H9 (cell line): ENCODE measurements around the gene PPP1CC. TPM values are rescaled to one million over a fixed set of nuclear protein-coding genes. Genes with fewer than 3 reads are reported as not detected.

Experiments
- DNase-seq: peaks from one replicate; pipeline ENCODE4 v3.0.0-alpha.2; 2017
- H2AFZ ChIP-seq: one replicate; pipeline ENCODE4 v1.6.1; 2013; ENCODE audit warnings: mild to moderate bottlenecking, low read length, control low read depth, moderate library complexity
- H2AK5ac ChIP-seq: 2 replicates; pipeline ENCODE4 v1.6.1; 2013; ENCODE audit warnings: low read length, control low read depth, mixed read lengths; ENCODE audit not compliant: insufficient read length
- H2BK120ac ChIP-seq: one replicate; pipeline ENCODE4 v1.6.1; 2013; ENCODE audit warnings: low read depth, mild to moderate bottlenecking, low read length, control low read depth, inconsistent platforms; ENCODE audit not compliant: poor library complexity, severe bottlenecking
- H2BK12ac ChIP-seq: 2 replicates; pipeline ENCODE4 v1.6.1; 2013; ENCODE audit warnings: low read length, control low read depth, mixed read lengths, low read depth; ENCODE audit not compliant: insufficient read length
- H2BK15ac ChIP-seq: 2 replicates; pipeline ENCODE4 v1.6.1; 2013; ENCODE audit warnings: low read depth, low read length, control low read depth
- H2BK20ac ChIP-seq: one replicate; pipeline ENCODE4 v1.6.1; 2013; ENCODE audit warnings: low read depth, mild to moderate bottlenecking, low read length, control low read depth, inconsistent platforms; ENCODE audit not compliant: poor library complexity, severe bottlenecking
- H2BK5ac ChIP-seq: 2 replicates; pipeline ENCODE4 v1.6.1; 2013; ENCODE audit warnings: low read length, control low read depth, mixed read lengths; ENCODE audit not compliant: insufficient read length
- H3K14ac ChIP-seq: 2 replicates; pipeline ENCODE4 v1.6.1; 2013; ENCODE audit warnings: low read length, control low read depth; ENCODE audit not compliant: insufficient read depth
- H3K18ac ChIP-seq: 2 replicates; pipeline ENCODE4 v1.6.1; 2013; ENCODE audit warnings: low read depth, mild to moderate bottlenecking, mixed read lengths, low read length, control low read depth; ENCODE audit not compliant: insufficient read length
- H3K23ac ChIP-seq: 2 replicates; pipeline ENCODE4 v1.6.1; 2013; ENCODE audit warnings: low read length, control low read depth, mixed read lengths, low read depth; ENCODE audit not compliant: insufficient read length
- H3K23me2 ChIP-seq: 2 replicates; pipeline ENCODE4 v1.6.1; 2013; ENCODE audit warnings: low read depth, mild to moderate bottlenecking, mixed read lengths, low read length, control low read depth; ENCODE audit not compliant: insufficient read length, poor library complexity, severe bottlenecking
- H3K27ac ChIP-seq: 2 replicates; pipeline ENCODE4 v1.5.1; 2013; ENCODE audit warnings: low read length, control low read depth, mixed read lengths, low read depth; ENCODE audit not compliant: insufficient read length
- H3K27me3 ChIP-seq: 2 replicates; pipeline ENCODE4 v1.6.1; 2013; ENCODE audit warnings: low read length, control low read depth, inconsistent platforms; ENCODE audit not compliant: insufficient read depth
- H3K4ac ChIP-seq: 2 replicates; pipeline ENCODE4 v1.6.1; 2013; ENCODE audit warnings: low read depth, mild to moderate bottlenecking, control low read depth, inconsistent platforms, low read length, moderate library complexity
- H3K4me1 ChIP-seq: 2 replicates; pipeline ENCODE4 v1.6.1; 2013; ENCODE audit warnings: low read length, control low read depth, inconsistent platforms; ENCODE audit not compliant: insufficient read depth
- H3K4me2 ChIP-seq: 2 replicates; pipeline ENCODE4 v1.6.1; 2013; ENCODE audit warnings: low read length, control low read depth, mixed read lengths; ENCODE audit not compliant: insufficient read length, insufficient read depth
- H3K56ac ChIP-seq: 2 replicates; pipeline ENCODE4 v1.6.1; 2013; ENCODE audit warnings: low read depth, mild to moderate bottlenecking, mixed read lengths, low read length, control low read depth; ENCODE audit not compliant: insufficient read length
- H3K79me1 ChIP-seq: 2 replicates; pipeline ENCODE4 v1.6.1; 2013; ENCODE audit warnings: low read depth, mild to moderate bottlenecking, moderate library complexity, low read length, control low read depth, inconsistent platforms; ENCODE audit not compliant: insufficient read depth, poor library complexity, severe bottlenecking
- H3K79me2 ChIP-seq: 2 replicates; pipeline ENCODE4 v1.6.1; 2013; ENCODE audit warnings: low read length, control low read depth, inconsistent platforms; ENCODE audit not compliant: insufficient read depth
- H3K9ac ChIP-seq: 2 replicates; pipeline ENCODE4 v1.6.1; 2013; ENCODE audit warnings: low read length, control low read depth, mixed read lengths; ENCODE audit not compliant: insufficient read length; ENCODE audit errors: extremely low read depth
- H3K9me3 ChIP-seq: one replicate; pipeline ENCODE4 v1.6.1; 2013; ENCODE audit warnings: low read depth, low read length, inconsistent platforms; ENCODE audit not compliant: control insufficient read depth
- H3T11ph ChIP-seq: one replicate; pipeline ENCODE4 v1.6.1; 2013; ENCODE audit warnings: mild to moderate bottlenecking, low read length, control low read depth, inconsistent platforms
- H4K20me1 ChIP-seq: one replicate; pipeline ENCODE4 v1.6.1; 2013; ENCODE audit not compliant: control insufficient read depth, insufficient read length, insufficient read depth
- H4K5ac ChIP-seq: 2 replicates; pipeline ENCODE4 v1.6.1; 2013; ENCODE audit warnings: low read depth, mild to moderate bottlenecking, mixed read lengths, low read length, control low read depth; ENCODE audit not compliant: insufficient read length
- H4K8ac ChIP-seq: replicated peaks from 2 replicates; pipeline ENCODE4 v1.6.1; 2013; ENCODE audit warnings: low read length, control low read depth, mixed read lengths, low read depth; ENCODE audit not compliant: insufficient read length
- H4K91ac ChIP-seq: 2 replicates; pipeline ENCODE4 v1.6.1; 2013; ENCODE audit warnings: low read depth, mild to moderate bottlenecking, moderate library complexity, mixed read lengths, low read length, control low read depth; ENCODE audit not compliant: insufficient read length
- H3K27ac Mint-ChIP-seq, 3 experiments: 2 replicates in 2 of 3; 3 replicates in 1 of 3; pipeline ENCODE4 v1.8.0; 2020 to 2021; ENCODE audit warnings: mixed read lengths in 3 of 3, mild to moderate bottlenecking in 1 of 3, moderate library complexity in 1 of 3
- H3K27me3 Mint-ChIP-seq: 2 replicates; pipeline ENCODE4 v1.8.0; 2021; ENCODE audit warnings: low read depth, mild to moderate bottlenecking, moderate library complexity, mixed read lengths
- H3K36me3 Mint-ChIP-seq, 3 experiments: 2 replicates in 2 of 3; 3 replicates in 1 of 3; pipeline ENCODE4 v1.8.0; 2020 to 2021; ENCODE audit warnings: low read depth in 3 of 3, mixed read lengths in 3 of 3; ENCODE audit not compliant: insufficient read depth in 1 of 3
- H3K4me1 Mint-ChIP-seq, 2 experiments: 2 replicates each; pipeline ENCODE4 v1.8.0; 2020; ENCODE audit warnings: mixed read lengths in 2 of 2
- H3K4me3 Mint-ChIP-seq, 2 experiments: 2 replicates in 1 of 2; 3 replicates in 1 of 2; pipeline ENCODE4 v1.8.0; 2020 to 2021; ENCODE audit warnings: mild to moderate bottlenecking in 2 of 2, mixed read lengths in 2 of 2, moderate library complexity in 1 of 2
- H3K9me3 Mint-ChIP-seq, 2 experiments: 2 replicates in 1 of 2; 3 replicates in 1 of 2; pipeline ENCODE4 v1.8.0; 2020; ENCODE audit warnings: mild to moderate bottlenecking in 2 of 2, mixed read lengths in 2 of 2, moderate library complexity in 1 of 2
- WGBS: extraction: QIAGEN DNeasy Blood & Tissue Kit; methylation state at CpG from one replicate; pipeline ENCODE4 v1.1.7; 2013; ENCODE audit warnings: missing lambda C conversion rate, low lambda C conversion rate, mixed read lengths; ENCODE audit not compliant: insufficient read length; ENCODE audit errors: extremely low coverage; 5-methylcytosine and 5-hydroxymethylcytosine counted together
- total RNA-seq: library from RNA; stranded (reverse); gene quantifications from 2 replicates; pipeline ENCODE4 v1.2.1, GENCODE V29; 2021
- TF ChIP-seq, protein P1 (sequence below): fragments of 200-600 bp; sonication (generic); conservative IDR thresholded peaks from 3 replicates; pipeline ENCODE4 v1.8.0; 2021; ENCODE audit warnings: antibody characterized with exemption, mild to moderate bottlenecking

The PPP1CC gene
- total RNA-seq, 1 experiment from 2014 or later, result 286 TPM

DNA sequence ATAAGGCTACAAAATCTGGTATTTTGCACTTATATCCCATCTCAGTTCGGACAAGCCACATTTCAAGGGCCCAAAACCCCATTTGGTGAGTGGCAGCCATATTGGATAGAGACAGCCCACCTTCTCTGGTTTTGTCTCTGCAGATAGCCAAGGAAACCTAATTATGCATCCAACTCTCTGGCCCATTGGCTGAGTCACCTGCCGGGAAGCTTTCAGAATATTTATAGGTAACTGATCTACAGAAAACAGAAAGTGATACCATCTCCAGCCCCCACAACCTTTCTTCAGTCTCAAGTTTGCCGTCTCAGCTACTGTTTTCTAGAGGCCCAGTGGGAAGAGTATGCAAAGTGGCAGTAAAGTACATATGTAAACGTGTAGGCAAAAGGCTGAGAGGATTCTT, 33.7 kb upstream of the PPP1CC start:
- Histone ChIP-seq H2BK5ac (no peak overlapping the region), H3K18ac (no peak overlapping the region), H3K4ac (no peak overlapping the region), H3K79me1 (no peaks in the 10 kb centered on the region), H3T11ph (no peak overlapping the region), H3K27me3 (no peaks in the 10 kb centered on the region), H3K27ac (no peak overlapping the region), H3K56ac (no peak overlapping the region), H3K4me1 (no peaks in the 10 kb centered on the region), H3K79me2 (no peaks in the 10 kb centered on the region), H2BK120ac (no peak overlapping the region), H2BK15ac (no peak overlapping the region), H4K8ac (no peak overlapping the region), H2AK5ac (no peak overlapping the region), H3K23ac (no peak overlapping the region), H3K23me2 (no peaks in the 10 kb centered on the region), H4K5ac (no peak overlapping the region), H3K9me3 (no peaks in the 10 kb centered on the region), H3K14ac (no peak overlapping the region), H3K4me2 (no peak overlapping the region), H2AFZ (peak overlapping the region; percentile 48), H4K20me1 (no peaks in the 10 kb centered on the region), H2BK20ac (no peak overlapping the region), H3K9ac (no peak overlapping the region), H2BK12ac (no peak overlapping the region), H4K91ac (no peak overlapping the region)
- Mint-ChIP-seq H3K36me3 (peaks cover 0 to 7% (median 3%) of the 10 kb centered on the region in 3 experiments; a peak in 4 of 7 replicates), H3K27me3 (peaks cover 12% of the 10 kb centered on the region), H3K9me3 (peaks cover 9 to 15% of the 10 kb centered on the region in 2 experiments), H3K4me3 (no peak overlapping the region), H3K4me1 (peaks cover 4 to 14% of the 10 kb centered on the region in 2 experiments; a peak in 3 of 4 replicates), H3K27ac (peak overlapping the region in 1 of 3 experiments; percentile 69; a peak in 1 of 7 replicates)
- DNase-seq, result no peak
- TF ChIP-seq, protein P1, sequence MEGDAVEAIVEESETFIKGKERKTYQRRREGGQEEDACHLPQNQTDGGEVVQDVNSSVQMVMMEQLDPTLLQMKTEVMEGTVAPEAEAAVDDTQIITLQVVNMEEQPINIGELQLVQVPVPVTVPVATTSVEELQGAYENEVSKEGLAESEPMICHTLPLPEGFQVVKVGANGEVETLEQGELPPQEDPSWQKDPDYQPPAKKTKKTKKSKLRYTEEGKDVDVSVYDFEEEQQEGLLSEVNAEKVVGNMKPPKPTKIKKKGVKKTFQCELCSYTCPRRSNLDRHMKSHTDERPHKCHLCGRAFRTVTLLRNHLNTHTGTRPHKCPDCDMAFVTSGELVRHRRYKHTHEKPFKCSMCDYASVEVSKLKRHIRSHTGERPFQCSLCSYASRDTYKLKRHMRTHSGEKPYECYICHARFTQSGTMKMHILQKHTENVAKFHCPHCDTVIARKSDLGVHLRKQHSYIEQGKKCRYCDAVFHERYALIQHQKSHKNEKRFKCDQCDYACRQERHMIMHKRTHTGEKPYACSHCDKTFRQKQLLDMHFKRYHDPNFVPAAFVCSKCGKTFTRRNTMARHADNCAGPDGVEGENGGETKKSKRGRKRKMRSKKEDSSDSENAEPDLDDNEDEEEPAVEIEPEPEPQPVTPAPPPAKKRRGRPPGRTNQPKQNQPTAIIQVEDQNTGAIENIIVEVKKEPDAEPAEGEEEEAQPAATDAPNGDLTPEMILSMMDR, result no peak
- no CpG with 5 or more reads among the region's 4 CpGs for WGBS
